Measurements from ENCODE around the gene ETNK2. TPM values are rescaled to one million over a fixed set of nuclear protein-coding genes. Genes with fewer than 3 reads are reported as not detected.

ETNK2 gene
- total and polyA plus RNA-seq, 2 experiments from 2014 or later, result 7.6 to 26.2 TPM

DNA sequence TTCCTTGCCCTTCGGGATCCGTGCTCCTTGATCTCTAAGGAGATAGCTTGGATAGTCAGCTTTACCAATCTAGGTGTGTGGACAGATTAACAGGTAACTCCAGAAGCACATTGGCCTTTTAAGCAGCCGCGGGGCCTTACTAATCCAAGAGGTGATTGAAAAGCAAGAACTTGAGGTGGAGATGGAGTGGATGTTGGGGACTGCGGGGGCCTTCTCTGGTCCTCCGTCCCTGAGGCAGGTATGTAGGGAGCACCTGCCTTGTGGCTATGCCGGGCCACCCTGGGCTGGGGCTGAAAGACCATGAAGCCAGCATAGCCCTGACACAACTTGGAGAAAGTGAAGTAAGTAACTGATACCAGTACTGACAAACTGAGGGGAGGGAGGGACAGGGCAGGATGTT is 68.4 kb downstream of the ETNK2 start (continued):
- no peak for TF ChIP-seq JUNB (IDR thresholded peaks at IDR 0.05; ENCODE audit: unreplicated experiment)
- no peak for TF ChIP-seq ZNF114 (CRISPR knock-in tag; IDR thresholded peaks at IDR 0.05)
- no peak for TF ChIP-seq NANOG (IDR thresholded peaks at IDR 0.05; ENCODE audit: borderline replicate concordance)
- TF ChIP-seq, protein P1, sequence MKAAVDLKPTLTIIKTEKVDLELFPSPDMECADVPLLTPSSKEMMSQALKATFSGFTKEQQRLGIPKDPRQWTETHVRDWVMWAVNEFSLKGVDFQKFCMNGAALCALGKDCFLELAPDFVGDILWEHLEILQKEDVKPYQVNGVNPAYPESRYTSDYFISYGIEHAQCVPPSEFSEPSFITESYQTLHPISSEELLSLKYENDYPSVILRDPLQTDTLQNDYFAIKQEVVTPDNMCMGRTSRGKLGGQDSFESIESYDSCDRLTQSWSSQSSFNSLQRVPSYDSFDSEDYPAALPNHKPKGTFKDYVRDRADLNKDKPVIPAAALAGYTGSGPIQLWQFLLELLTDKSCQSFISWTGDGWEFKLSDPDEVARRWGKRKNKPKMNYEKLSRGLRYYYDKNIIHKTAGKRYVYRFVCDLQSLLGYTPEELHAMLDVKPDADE (IDR thresholded peaks at IDR 0.05), result no peak
- no peak for TF ChIP-seq POLR2AphosphoS5 (IDR thresholded peaks at IDR 0.05; ENCODE audit: low read depth)

DNA sequence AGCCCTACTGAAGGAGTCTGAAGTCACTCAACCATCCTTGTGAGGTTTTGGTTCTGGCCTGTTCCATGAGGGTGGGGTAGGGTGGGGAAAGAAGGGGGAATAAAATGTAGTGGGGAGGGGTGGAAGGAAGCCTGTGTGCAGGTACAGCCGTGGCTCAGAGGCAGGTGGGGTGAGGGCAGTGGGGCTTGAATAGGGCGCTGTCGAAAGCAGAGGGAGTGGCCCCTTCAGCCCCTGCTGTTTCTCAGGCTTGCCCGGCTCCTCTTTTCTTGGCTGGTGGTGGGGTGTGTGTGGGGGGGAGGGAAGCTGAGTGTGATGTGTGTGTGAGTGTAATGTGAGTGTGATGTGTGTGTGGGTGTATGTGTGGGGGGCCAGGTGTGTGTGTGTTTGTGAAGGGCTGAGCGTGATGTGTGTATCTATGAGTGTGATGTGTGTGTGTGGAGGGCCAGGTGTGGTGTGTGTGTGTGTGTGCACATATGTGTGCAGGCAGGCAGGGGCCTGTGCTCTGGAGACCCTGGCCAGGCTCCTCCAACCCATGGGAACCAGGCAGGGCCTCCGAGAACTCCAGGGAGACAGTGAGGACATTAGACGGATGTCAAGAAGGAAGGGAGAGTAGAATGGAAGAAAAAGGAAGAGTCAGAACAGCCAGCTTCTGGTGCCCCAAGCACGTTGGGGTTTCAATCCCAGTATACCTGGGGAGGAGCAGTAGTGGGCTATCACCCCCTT is 69.9 kb downstream of the ETNK2 start:
- no peaks in the 10 kb centered on the region for H3K36me3 ChIP-seq (ENCODE audit: insufficient read depth)
- peak overlapping the region; percentile 98 for H3K27ac ChIP-seq (ENCODE audit: low read depth)
- H3K79me2 ChIP-seq (replicated peaks; ENCODE audit: insufficient read depth), result peaks cover 84% of the 10 kb centered on the region
- H3K4me3 ChIP-seq, result peak overlapping the region; percentile 97; the same call in 1 of the 2 replicates
- DNase-seq (ENCODE audit: low spot score) (no peak), ATAC-seq (no peak)
- H3K4me1 ChIP-seq (ENCODE audit: insufficient read depth), result peaks cover 79% of the 10 kb centered on the region
- no peak overlapping the region for H2AFZ ChIP-seq
- peaks cover 16% of the 10 kb centered on the region for H3K36me3 Mint-ChIP-seq (ENCODE audit: low read depth)
- H3F3A ChIP-seq (replicated peaks; ENCODE audit: low read depth), result peaks cover 35% of the 10 kb centered on the region
- H3K27me3 ChIP-seq (ENCODE audit: insufficient read depth), result no peaks in the 10 kb centered on the region
- H4K20me1 ChIP-seq (replicated peaks; ENCODE audit: insufficient read depth), result peaks cover 15% of the 10 kb centered on the region
- peaks cover 3% of the 10 kb centered on the region; the same call in 2 of the 3 replicates for H3K9me3 Mint-ChIP-seq
- H3K4me2 ChIP-seq, result peak overlapping the region; percentile 74
- H3K4me1 Mint-ChIP-seq, result peaks cover 85% of the 10 kb centered on the region
- TF ChIP-seq, protein P2, sequence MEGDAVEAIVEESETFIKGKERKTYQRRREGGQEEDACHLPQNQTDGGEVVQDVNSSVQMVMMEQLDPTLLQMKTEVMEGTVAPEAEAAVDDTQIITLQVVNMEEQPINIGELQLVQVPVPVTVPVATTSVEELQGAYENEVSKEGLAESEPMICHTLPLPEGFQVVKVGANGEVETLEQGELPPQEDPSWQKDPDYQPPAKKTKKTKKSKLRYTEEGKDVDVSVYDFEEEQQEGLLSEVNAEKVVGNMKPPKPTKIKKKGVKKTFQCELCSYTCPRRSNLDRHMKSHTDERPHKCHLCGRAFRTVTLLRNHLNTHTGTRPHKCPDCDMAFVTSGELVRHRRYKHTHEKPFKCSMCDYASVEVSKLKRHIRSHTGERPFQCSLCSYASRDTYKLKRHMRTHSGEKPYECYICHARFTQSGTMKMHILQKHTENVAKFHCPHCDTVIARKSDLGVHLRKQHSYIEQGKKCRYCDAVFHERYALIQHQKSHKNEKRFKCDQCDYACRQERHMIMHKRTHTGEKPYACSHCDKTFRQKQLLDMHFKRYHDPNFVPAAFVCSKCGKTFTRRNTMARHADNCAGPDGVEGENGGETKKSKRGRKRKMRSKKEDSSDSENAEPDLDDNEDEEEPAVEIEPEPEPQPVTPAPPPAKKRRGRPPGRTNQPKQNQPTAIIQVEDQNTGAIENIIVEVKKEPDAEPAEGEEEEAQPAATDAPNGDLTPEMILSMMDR (conservative IDR thresholded peaks at IDR 0.05; ENCODE audit: low read depth in 2 of 2), result no peak
- TF ChIP-seq, protein P1 (IDR thresholded peaks at IDR 0.05), result no peak
- no peak for TF ChIP-seq ZNF331 (CRISPR knock-in tag; IDR thresholded peaks at IDR 0.05; ENCODE audit: low read depth)
- TF ChIP-seq CREB1 (CRISPR knock-in tag; IDR thresholded peaks at IDR 0.05; ENCODE audit: low read depth), result no peak
- TF ChIP-seq STAT1 (IDR thresholded peaks at IDR 0.05; ENCODE audit: unreplicated experiment), result no peak
- TF ChIP-seq EZH2 (IDR thresholded peaks at IDR 0.05; ENCODE audit: low read depth, unreplicated experiment), result no peak
- TF ChIP-seq EZH2phosphoT487 (IDR thresholded peaks at IDR 0.05; ENCODE audit: unreplicated experiment), result no peak
- TF ChIP-seq, protein P3, sequence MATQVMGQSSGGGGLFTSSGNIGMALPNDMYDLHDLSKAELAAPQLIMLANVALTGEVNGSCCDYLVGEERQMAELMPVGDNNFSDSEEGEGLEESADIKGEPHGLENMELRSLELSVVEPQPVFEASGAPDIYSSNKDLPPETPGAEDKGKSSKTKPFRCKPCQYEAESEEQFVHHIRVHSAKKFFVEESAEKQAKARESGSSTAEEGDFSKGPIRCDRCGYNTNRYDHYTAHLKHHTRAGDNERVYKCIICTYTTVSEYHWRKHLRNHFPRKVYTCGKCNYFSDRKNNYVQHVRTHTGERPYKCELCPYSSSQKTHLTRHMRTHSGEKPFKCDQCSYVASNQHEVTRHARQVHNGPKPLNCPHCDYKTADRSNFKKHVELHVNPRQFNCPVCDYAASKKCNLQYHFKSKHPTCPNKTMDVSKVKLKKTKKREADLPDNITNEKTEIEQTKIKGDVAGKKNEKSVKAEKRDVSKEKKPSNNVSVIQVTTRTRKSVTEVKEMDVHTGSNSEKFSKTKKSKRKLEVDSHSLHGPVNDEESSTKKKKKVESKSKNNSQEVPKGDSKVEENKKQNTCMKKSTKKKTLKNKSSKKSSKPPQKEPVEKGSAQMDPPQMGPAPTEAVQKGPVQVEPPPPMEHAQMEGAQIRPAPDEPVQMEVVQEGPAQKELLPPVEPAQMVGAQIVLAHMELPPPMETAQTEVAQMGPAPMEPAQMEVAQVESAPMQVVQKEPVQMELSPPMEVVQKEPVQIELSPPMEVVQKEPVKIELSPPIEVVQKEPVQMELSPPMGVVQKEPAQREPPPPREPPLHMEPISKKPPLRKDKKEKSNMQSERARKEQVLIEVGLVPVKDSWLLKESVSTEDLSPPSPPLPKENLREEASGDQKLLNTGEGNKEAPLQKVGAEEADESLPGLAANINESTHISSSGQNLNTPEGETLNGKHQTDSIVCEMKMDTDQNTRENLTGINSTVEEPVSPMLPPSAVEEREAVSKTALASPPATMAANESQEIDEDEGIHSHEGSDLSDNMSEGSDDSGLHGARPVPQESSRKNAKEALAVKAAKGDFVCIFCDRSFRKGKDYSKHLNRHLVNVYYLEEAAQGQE (IDR thresholded peaks at IDR 0.05; ENCODE audit: unreplicated experiment), result no peak
- TF ChIP-seq ZNF114 (CRISPR knock-in tag; IDR thresholded peaks at IDR 0.05), result no peak
- no peak for TF ChIP-seq POLR2AphosphoS5 (IDR thresholded peaks at IDR 0.05; ENCODE audit: low read depth)
- H3K27me3 Mint-ChIP-seq (ENCODE audit: insufficient read depth, low read depth, poor library complexity), result peaks cover 28% of the 10 kb centered on the region
- peak overlapping the region; percentile 99 for H3K27ac Mint-ChIP-seq
- peak overlapping the region; percentile 69; the same call in 2 of the 3 replicates for H3K4me3 Mint-ChIP-seq
- no peaks in the 10 kb centered on the region for H3K9me2 ChIP-seq (ENCODE audit: insufficient read depth)
